IMR-90 (cell line): ENCODE results near the gene ARHGAP24. TPM values are rescaled to one million over a fixed set of nuclear protein-coding genes. Genes with fewer than 3 reads are reported as not detected.

Experiments used
- ATAC-seq: fragments of 200-7000 bp; cut with Tn5 transposase; 2 replicates; pipeline ENCODE4 v1.9.1; 2020; ENCODE audit warnings: low read depth, mild to moderate bottlenecking, moderate library complexity
- BruUV-seq: library from RNA; stranded (reverse); fragments of 400-500 nt; replicated peaks from 2 replicates; lab custom pipeline; 2021; lab: Mats Ljungman, UMichigan
- CTCF ChIA-PET: fragments of 300-600 bp; formaldehyde crosslinking; extraction: SDS; loops from one replicate; lab custom pipeline; 2021; ENCODE audit warnings: antibody characterized with exemption; lab: Yijun Ruan, JAX
- POLR2A ChIA-PET: fragments of 300-600 bp; sonication (Branson Sonifier 250); formaldehyde crosslinking; loops from one replicate; lab custom pipeline; 2022; ENCODE audit warnings: antibody characterized with exemption; ENCODE audit not compliant: unreplicated experiment; lab: Charles Lee
- DNase-seq: peaks from one replicate; pipeline ENCODE4 v3.0.0; 2013
- H2AFZ ChIP-seq: replicated peaks from 2 replicates; pipeline ENCODE3; 2013; ENCODE audit warnings: low read length, mild to moderate bottlenecking; ENCODE audit not compliant: poor library complexity
- H2AK5ac ChIP-seq: 2 replicates; pipeline ENCODE4 v1.6.1; 2013; ENCODE audit warnings: low read depth, low read length, inconsistent platforms
- H2AK9ac ChIP-seq: replicated peaks from 2 replicates; pipeline ENCODE3; 2013; ENCODE audit warnings: mild to moderate bottlenecking, low read depth, low read length, moderate library complexity; ENCODE audit not compliant: poor library complexity
- H2BK120ac ChIP-seq: 2 replicates; pipeline ENCODE4 v1.6.1; 2013; ENCODE audit warnings: low read depth, low read length, inconsistent platforms
- H2BK15ac ChIP-seq: 3 replicates; pipeline ENCODE4 v1.6.1; 2013; ENCODE audit warnings: low read depth, low read length, inconsistent platforms
- H2BK20ac ChIP-seq: 2 replicates; pipeline ENCODE4 v1.6.1; 2013; ENCODE audit warnings: low read depth, mild to moderate bottlenecking, inconsistent platforms, low read length, moderate library complexity
- H2BK5ac ChIP-seq: 2 replicates; pipeline ENCODE4 v1.6.1; 2013; ENCODE audit warnings: mild to moderate bottlenecking, low read depth, low read length, inconsistent platforms; ENCODE audit not compliant: poor library complexity, severe bottlenecking
- H3K14ac ChIP-seq: replicated peaks from 2 replicates; pipeline ENCODE4 v1.6.1; 2013; ENCODE audit warnings: low read depth, low read length, inconsistent platforms
- H3K18ac ChIP-seq: 2 replicates; pipeline ENCODE4 v1.6.1; 2013; ENCODE audit warnings: low read depth, low read length, control low read depth
- H3K23ac ChIP-seq: 2 replicates; pipeline ENCODE4 v1.6.1; 2013; ENCODE audit warnings: low read depth, low read length, inconsistent platforms
- H3K27ac ChIP-seq: 2 replicates; pipeline ENCODE4 v1.5.1; 2013; ENCODE audit warnings: mild to moderate bottlenecking, control low read depth, low read length; ENCODE audit not compliant: insufficient read depth
- H3K27me3 ChIP-seq: 2 replicates; pipeline ENCODE4 v1.6.1; 2013; ENCODE audit warnings: low read length; ENCODE audit not compliant: control insufficient read depth, insufficient read depth
- H3K36me3 ChIP-seq: 2 replicates; pipeline ENCODE4 v1.6.1; 2013; ENCODE audit warnings: low read length, mixed read lengths; ENCODE audit not compliant: control insufficient read depth, insufficient read depth
- H3K4ac ChIP-seq: 2 replicates; pipeline ENCODE4 v1.6.1; 2013; ENCODE audit warnings: low read depth, low read length, inconsistent platforms
- H3K4me1 ChIP-seq: 2 replicates; pipeline ENCODE4 v1.6.1; 2013; ENCODE audit warnings: low read length, mixed read lengths; ENCODE audit not compliant: control insufficient read depth, insufficient read depth
- H3K4me2 ChIP-seq: 2 replicates; pipeline ENCODE4 v1.6.1; 2013; ENCODE audit warnings: low read depth, mild to moderate bottlenecking, control low read depth, low read length, moderate library complexity
- H3K4me3 ChIP-seq: 2 replicates; pipeline ENCODE4 v1.5.1; 2013; ENCODE audit warnings: low read depth, mild to moderate bottlenecking, control low read depth, low read length, moderate library complexity; ENCODE audit not compliant: insufficient read depth
- H3K56ac ChIP-seq: 2 replicates; pipeline ENCODE4 v1.6.1; 2013; ENCODE audit warnings: low read length, inconsistent platforms; ENCODE audit not compliant: insufficient read depth; ENCODE audit errors: extremely low read depth
- H3K79me1 ChIP-seq, 2 experiments: 2 replicates each; pipeline ENCODE4 v1.6.1; 2013; ENCODE audit warnings: low read length in 2 of 2, inconsistent platforms in 1 of 2, low read depth in 1 of 2
- H3K9ac ChIP-seq: 2 replicates; pipeline ENCODE4 v1.6.1; 2013; ENCODE audit warnings: low read depth, low read length, control low read depth
- H3K9me1 ChIP-seq: 2 replicates; pipeline ENCODE4 v1.6.1; 2013; ENCODE audit warnings: low read length, inconsistent platforms; ENCODE audit not compliant: insufficient read depth
- H3K9me3 ChIP-seq: 2 replicates; pipeline ENCODE4 v1.6.1; 2013; ENCODE audit warnings: low read length; ENCODE audit not compliant: control insufficient read depth, insufficient read depth
- H4K20me1 ChIP-seq: 2 replicates; pipeline ENCODE4 v1.6.1; 2013; ENCODE audit warnings: low read length, inconsistent platforms; ENCODE audit not compliant: insufficient read depth
- H4K5ac ChIP-seq: 2 replicates; pipeline ENCODE4 v1.6.1; 2013; ENCODE audit warnings: mild to moderate bottlenecking, low read depth, low read length, control low read depth
- H4K8ac ChIP-seq, 2 experiments: 2 replicates each; pipeline ENCODE4 v1.6.1; 2013; ENCODE audit warnings: low read depth in 2 of 2, low read length in 2 of 2, control low read depth in 1 of 2, inconsistent platforms in 1 of 2
- H4K91ac ChIP-seq: 2 replicates; pipeline ENCODE4 v1.6.1; 2013; ENCODE audit warnings: low read depth, low read length, inconsistent platforms; ENCODE audit not compliant: insufficient read depth
- BHLHE40 ChIP-seq: fragments of 150-350 bp; IDR thresholded peaks from 2 replicates; pipeline ENCODE4 v1.6.1; 2016; ENCODE audit warnings: mild to moderate bottlenecking, low read depth, low read length
- CEBPB ChIP-seq: IDR thresholded peaks from 2 replicates; pipeline ENCODE4 v1.6.1; 2012; ENCODE audit warnings: low read depth, low read length, improper control_type of control experiment
- CHD1 ChIP-seq: IDR thresholded peaks from 2 replicates; pipeline ENCODE4 v1.6.1; 2012; ENCODE audit warnings: low read depth, low read length, improper control_type of control experiment
- CTCF ChIP-seq: conservative IDR thresholded peaks from 2 replicates; pipeline ENCODE4 v1.5.1; 2012; ENCODE audit warnings: mild to moderate bottlenecking, low read depth, low read length, improper control_type of control experiment
- ELK1 ChIP-seq: fragments of 150-350 bp; IDR thresholded peaks from 2 replicates; pipeline ENCODE4 v1.6.1; 2016; ENCODE audit warnings: low read depth, mild to moderate bottlenecking, low read length, moderate library complexity, borderline replicate concordance
- FOS ChIP-seq: fragments of 150-350 bp; IDR thresholded peaks from 2 replicates; pipeline ENCODE4 v1.6.1; 2016; ENCODE audit warnings: low read depth, low read length
- MAFK ChIP-seq: IDR thresholded peaks from 2 replicates; pipeline ENCODE4 v1.6.1; 2012; ENCODE audit warnings: low read depth, low read length, improper control_type of control experiment
- MAZ ChIP-seq: IDR thresholded peaks from 2 replicates; pipeline ENCODE4 v1.6.1; 2012; ENCODE audit warnings: low read depth, mild to moderate bottlenecking, low read length, improper control_type of control experiment, moderate library complexity, borderline replicate concordance
- MXI1 ChIP-seq: IDR thresholded peaks from 2 replicates; pipeline ENCODE4 v1.6.1; 2012; ENCODE audit warnings: low read depth, mild to moderate bottlenecking, low read length, moderate library complexity, borderline replicate concordance
- NFE2L2 ChIP-seq: fragments of 150-350 bp; IDR thresholded peaks from 2 replicates; pipeline ENCODE4 v1.6.1; 2016; ENCODE audit warnings: low read depth, mild to moderate bottlenecking, low read length
- POLR2A ChIP-seq: IDR thresholded peaks from 2 replicates; pipeline ENCODE4 v1.6.1; 2012; ENCODE audit warnings: mild to moderate bottlenecking, low read depth, low read length
- RAD21 ChIP-seq: IDR thresholded peaks from 2 replicates; pipeline ENCODE4 v1.6.1; 2012; ENCODE audit warnings: low read length, improper control_type of control experiment
- RCOR1 ChIP-seq: IDR thresholded peaks from 2 replicates; pipeline ENCODE4 v1.6.1; 2012; ENCODE audit warnings: mild to moderate bottlenecking, low read length, improper control_type of control experiment; ENCODE audit not compliant: insufficient replicate concordance
- RFX5 ChIP-seq: IDR thresholded peaks from 2 replicates; pipeline ENCODE4 v1.8.0; 2012; ENCODE audit warnings: low read depth, mild to moderate bottlenecking, low read length, moderate library complexity
- SMC3 ChIP-seq: fragments of 150-350 bp; IDR thresholded peaks from 2 replicates; pipeline ENCODE4 v1.6.1; 2016; ENCODE audit warnings: low read depth, mild to moderate bottlenecking, antibody characterized with exemption, low read length, moderate library complexity
- USF2 ChIP-seq: fragments of 150-350 bp; IDR thresholded peaks from 2 replicates; pipeline ENCODE4 v1.6.1; 2017; ENCODE audit warnings: mild to moderate bottlenecking, antibody characterized with exemption, low read length, low read depth
- WGBS, 2 experiments: methylation state at CpG; one replicate each; pipeline versions ENCODE4 v1.1.5 to v1.1.7; 2013; ENCODE audit warnings: missing lambda C conversion rate in 2 of 2; ENCODE audit not compliant: insufficient read length in 1 of 2; ENCODE audit errors: extremely low coverage in 2 of 2; 5-methylcytosine and 5-hydroxymethylcytosine counted together
- dilution Hi-C: fragments of 300-500 bp; cut with HindIII; formaldehyde crosslinking; loops from one replicate; pipeline ENCODE4 v1.14.3; 2018; ENCODE audit warnings: low sequenced_read_pairs; ENCODE audit not compliant: unreplicated experiment
- in situ Hi-C: fragments of 300-500 bp; cut with MboI; formaldehyde crosslinking; loops from 3 replicates; pipeline ENCODE4 v1.14.3; 2019; ENCODE audit warnings: low sequenced_read_pairs, inconsistent platforms, mixed read lengths
- intact Hi-C: fragments of 100-400 bp; cut with micrococcal nuclease; formaldehyde crosslinking; loops from 2 replicates; pipeline ENCODE4 v1.10.0; 2022
- polyA plus RNA-seq, 3 experiments: library from polyadenylated mRNA; depleted of rRNA; stranded (reverse); fragments of >200 nt; gene quantifications; 2 replicates each; pipeline ENCODE4 v1.2.3, GENCODE V29; 2012; ENCODE audit warnings: low replicate concordance in 1 of 3
- total RNA-seq: library from RNA; depleted of rRNA; stranded (reverse); fragments of >200 nt; gene quantifications from 2 replicates; pipeline ENCODE4 v1.2.3, GENCODE V29; 2012

Gene ARHGAP24
- total and polyA plus RNA-seq, 2 of the 4 experiments (the other 2 are of a cell fraction), result 11.9 to 24.0 TPM

- H3K18ac ChIP-seq, result no peak overlapping the region
- no peak overlapping the region for H2BK15ac ChIP-seq
- H3K9me1 ChIP-seq, result no peaks in the 10 kb centered on the region
- ATAC-seq (no peak), DNase-seq (no peak)
- H2BK5ac ChIP-seq, result no peak overlapping the region
- in situ Hi-C loops (no loop called here), intact Hi-C loops (no loop called here), dilution Hi-C loops (no loop called here)
- H4K5ac ChIP-seq, result no peak overlapping the region
- no peak overlapping the region for H2AFZ ChIP-seq
- H2BK20ac ChIP-seq, result no peak overlapping the region
- H4K20me1 ChIP-seq, result no peaks in the 10 kb centered on the region
- H4K91ac ChIP-seq, result no peak overlapping the region
- no peak overlapping the region for H3K23ac ChIP-seq
- H3K27ac ChIP-seq, result no peak overlapping the region
- no peak overlapping the region for H2AK9ac ChIP-seq
- no peak overlapping the region for H3K4ac ChIP-seq
- H4K8ac ChIP-seq, result no peak overlapping the region
- H3K9me3 ChIP-seq, result no peaks in the 10 kb centered on the region
- no TSS peak for BruUV-seq
- no peak overlapping the region for H3K9ac ChIP-seq
- H2AK5ac ChIP-seq, result no peak overlapping the region
- no peak overlapping the region for H3K14ac ChIP-seq
- H3K79me1 ChIP-seq, result no peaks in the 10 kb centered on the region
- no peak overlapping the region for H3K56ac ChIP-seq
- H2BK120ac ChIP-seq, result no peak overlapping the region
- no peaks in the 10 kb centered on the region for H3K4me1 ChIP-seq
- H3K27me3 ChIP-seq, result peaks cover 8% of the 10 kb centered on the region
- TF ChIP-seq POLR2A, result no peak
- TF ChIP-seq CEBPB, result no peak
- no peak for TF ChIP-seq SMC3
- no peak for TF ChIP-seq USF2
- TF ChIP-seq RCOR1, result no peak
- TF ChIP-seq MAZ, result no peak
- TF ChIP-seq MAFK, result no peak
- no peak for TF ChIP-seq FOS
- no peak for TF ChIP-seq CHD1
- no peak for TF ChIP-seq NFE2L2
- TF ChIP-seq CTCF, result no peak
- TF ChIP-seq MXI1, result no peak
- no peak for TF ChIP-seq ELK1
- no peak for TF ChIP-seq RFX5
- no peak for TF ChIP-seq BHLHE40
- no peak for TF ChIP-seq RAD21
- H3K4me2 ChIP-seq, result no peak overlapping the region
- no peak overlapping the region for H3K4me3 ChIP-seq
- H3K36me3 ChIP-seq, result no peaks in the 10 kb centered on the region
- WGBS, 2 experiments, result no CpG with 5 or more reads among the region's 4 CpGs
- ChIA-PET POLR2A (no interaction called here), CTCF (no interaction called here)
Measured at GRCh38 chr4:85476381-85476780, 1.4 kb downstream of the ARHGAP24 start.
